ENCODE data around the gene VGLL1. TPM values are rescaled to one million over a fixed set of nuclear protein-coding genes. Genes with fewer than 3 reads are reported as not detected.

VGLL1 gene
- total RNA-seq, 4 donors from 2014 or later, result not detected

- Histone ChIP-seq H3K9me3 (no peaks in the 10 kb centered on the region), H3K36me3 (no peaks in the 10 kb centered on the region), H3K27me3 (no peaks in the 10 kb centered on the region), H3K4me3 (replicated peaks in 1 of 3) (no peak overlapping the region), H3K4me1 (no peaks in the 10 kb centered on the region), H3K27ac (no peak overlapping the region)
- WGBS, 2 donors, result 65 to 90% methylated on average over 2 of the region's 3 CpGs
- no peak for DNase-seq
- TF ChIP-seq CTCF (IDR thresholded peaks at IDR 0.05), result no peak
- no peak for TF ChIP-seq POLR2A (IDR thresholded peaks at IDR 0.05)
- intact Hi-C loops (cut with DNase I), result no loop called here
These were observed 53.9 kb downstream of the VGLL1 start for GRCh38 chrX:136585960-136586359.

- H3K9me3 ChIP-seq, result no peaks in the 10 kb centered on the region
- no peaks in the 10 kb centered on the region for H3K36me3 ChIP-seq
- no peak overlapping the region for H3K27ac ChIP-seq
- no peaks in the 10 kb centered on the region for H3K4me1 ChIP-seq
- intact Hi-C loops (cut with DNase I), result no loop called here
- DNase-seq, result no peak
- 53 to 81% methylated on average over 3 of the region's 3 CpGs for WGBS, 2 donors
- TF ChIP-seq POLR2A (IDR thresholded peaks at IDR 0.05), result no peak
- TF ChIP-seq CTCF (IDR thresholded peaks at IDR 0.05), result no peak
- H3K4me3 ChIP-seq (replicated peaks in 1 of 3), result no peak overlapping the region
- no peaks in the 10 kb centered on the region for H3K27me3 ChIP-seq
These were observed 54.4 kb downstream of the VGLL1 start for GRCh38 chrX:136586386-136586785.

- TF ChIP-seq POLR2A (IDR thresholded peaks at IDR 0.05) (no peak), CTCF (IDR thresholded peaks at IDR 0.05) (no peak)
- H3K4me1 ChIP-seq, result no peaks in the 10 kb centered on the region
- no peaks in the 10 kb centered on the region for H3K9me3 ChIP-seq
- H3K4me3 ChIP-seq (replicated peaks in 1 of 3), result no peak overlapping the region
- WGBS, 2 donors, result 70 to 78% methylated on average over 3 of the region's 3 CpGs
- no peak for DNase-seq
- no peaks in the 10 kb centered on the region for H3K27me3 ChIP-seq
- H3K27ac ChIP-seq, result no peak overlapping the region
- intact Hi-C loops (cut with DNase I), result no loop called here
- no peaks in the 10 kb centered on the region for H3K36me3 ChIP-seq
These were observed 55.5 kb downstream of the VGLL1 start for GRCh38 chrX:136587532-136587931.

- Histone ChIP-seq H3K4me1 (no peaks in the 10 kb centered on the region), H3K36me3 (no peaks in the 10 kb centered on the region), H3K27me3 (no peaks in the 10 kb centered on the region), H3K27ac (no peak overlapping the region), H3K9me3 (no peaks in the 10 kb centered on the region), H3K4me3 (replicated peaks in 1 of 3) (no peak overlapping the region)
- 73 to 78% methylated on average over 1 of the region's 1 CpG for WGBS, 2 donors
- no peak for DNase-seq
- intact Hi-C loops (cut with DNase I), result no loop called here
- TF ChIP-seq CTCF (IDR thresholded peaks at IDR 0.05) (no peak), POLR2A (IDR thresholded peaks at IDR 0.05) (no peak)
These were observed 56.0 kb downstream of the VGLL1 start for GRCh38 chrX:136588036-136588435.

DNA sequence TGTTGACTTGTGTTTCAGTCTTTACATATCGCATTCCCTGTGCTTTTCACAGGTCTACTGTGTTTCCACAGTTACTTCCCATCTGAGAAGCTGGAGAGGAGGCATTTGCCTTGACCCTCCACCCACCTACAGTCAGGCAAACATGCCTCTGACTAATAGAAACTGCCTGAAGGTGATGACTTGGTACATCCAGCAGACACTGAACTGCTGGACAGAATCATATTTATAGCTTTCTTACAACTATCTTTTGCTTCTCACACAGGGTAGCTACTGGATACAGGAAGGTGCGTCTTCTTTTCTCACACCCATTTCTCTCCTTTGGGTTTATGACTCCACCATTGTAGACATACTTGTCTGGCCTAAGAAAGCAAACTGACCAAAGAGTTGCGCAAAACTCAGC, 58.0 kb downstream of the VGLL1 start:
- no peak overlapping the region for H3K4me3 ChIP-seq (replicated peaks in 1 of 3)

More for the DNA sequence above, 58.0 kb downstream of the VGLL1 start:
- intact Hi-C loops (cut with DNase I), result no loop called here
- WGBS, 2 donors, result 92 to 95% methylated on average over 3 of the region's 3 CpGs
- Histone ChIP-seq H3K9me3 (no peaks in the 10 kb centered on the region), H3K27me3 (no peaks in the 10 kb centered on the region), H3K36me3 (no peaks in the 10 kb centered on the region), H3K4me1 (no peaks in the 10 kb centered on the region), H3K27ac (no peak overlapping the region)
- no peak for DNase-seq
- TF ChIP-seq POLR2A (IDR thresholded peaks at IDR 0.05) (no peak), CTCF (IDR thresholded peaks at IDR 0.05) (no peak)

Measured in thyroid gland (tissue), 4 donors.